Measurements from ENCODE around the gene SHROOM4. TPM values are rescaled to one million over a fixed set of nuclear protein-coding genes. Genes with fewer than 3 reads are reported as not detected.

Gene SHROOM4
- total RNA-seq, 1 experiment from 2014 or later, result 2.1 TPM

GRCh38 chrX:50638123-50638522 is 175.9 kb downstream of the SHROOM4 start:
- Histone ChIP-seq H3K9ac (ENCODE audit: extremely low read depth, insufficient read length, low read length) (no peak overlapping the region), H3K18ac (ENCODE audit: insufficient read length, low read depth, low read length) (no peak overlapping the region), H3T11ph (ENCODE audit: low read length) (no peak overlapping the region), H3K4ac (ENCODE audit: low read depth, low read length) (no peak overlapping the region), H3K14ac (ENCODE audit: insufficient read depth, low read length) (no peak overlapping the region), H4K91ac (ENCODE audit: insufficient read length, low read depth, low read length) (no peak overlapping the region), H3K27ac (ENCODE audit: insufficient read length, low read depth, low read length) (no peak overlapping the region), H4K20me1 (ENCODE audit: control insufficient read depth, insufficient read depth, insufficient read length) (no peaks in the 10 kb centered on the region), H3K79me2 (ENCODE audit: insufficient read depth, low read length) (no peaks in the 10 kb centered on the region), H3K27me3 (ENCODE audit: insufficient read depth, low read length) (no peaks in the 10 kb centered on the region), H3K23ac (ENCODE audit: insufficient read length, low read depth, low read length) (no peak overlapping the region), H3K9me3 (ENCODE audit: control insufficient read depth, low read depth, low read length) (no peaks in the 10 kb centered on the region), H3K79me1 (ENCODE audit: insufficient read depth, low read depth, low read length, poor library complexity, severe bottlenecking) (no peaks in the 10 kb centered on the region), H4K5ac (ENCODE audit: insufficient read length, low read depth, low read length) (no peak overlapping the region), H3K56ac (ENCODE audit: insufficient read length, low read depth, low read length) (no peak overlapping the region), H2BK120ac (ENCODE audit: low read depth, low read length, poor library complexity, severe bottlenecking) (no peak overlapping the region), H4K8ac (replicated peaks; ENCODE audit: insufficient read length, low read depth, low read length) (no peak overlapping the region), H2BK5ac (ENCODE audit: insufficient read length, low read length) (no peak overlapping the region), H3K4me1 (ENCODE audit: insufficient read depth, low read length) (no peaks in the 10 kb centered on the region), H3K23me2 (ENCODE audit: insufficient read length, low read depth, low read length, poor library complexity, severe bottlenecking) (no peaks in the 10 kb centered on the region), H2BK20ac (ENCODE audit: low read depth, low read length, poor library complexity, severe bottlenecking) (no peak overlapping the region), H2AFZ (ENCODE audit: low read length) (no peak overlapping the region), H2AK5ac (ENCODE audit: insufficient read length, low read length) (no peak overlapping the region), H3K4me2 (ENCODE audit: insufficient read depth, insufficient read length, low read length) (no peak overlapping the region), H2BK15ac (ENCODE audit: low read depth, low read length) (no peak overlapping the region), H2BK12ac (ENCODE audit: insufficient read length, low read depth, low read length) (no peak overlapping the region)
- DNase-seq, result no peak
- no peak for TF ChIP-seq CTCF (conservative IDR thresholded peaks at IDR 0.05)
- 0 out of 4 replicates have a peak, but pooled peaks cover 0 to 5% of the 10 kb centered on the region in 2 experiments for H3K4me1 Mint-ChIP-seq
- H3K27me3 Mint-ChIP-seq (ENCODE audit: low read depth), result no peaks in the 10 kb centered on the region
- no peak overlapping the region for H3K4me3 Mint-ChIP-seq
- WGBS (ENCODE audit: extremely low coverage, insufficient read length, low lambda C conversion rate), result no CpG with 5 or more reads among the region's 3 CpGs
- peaks cover 61 to 73% of the 10 kb centered on the region in 2 experiments for H3K9me3 Mint-ChIP-seq
- peaks cover 7 to 21% (median 17%) of the 10 kb centered on the region in 3 experiments for H3K36me3 Mint-ChIP-seq (ENCODE audit: insufficient read depth in 1 of 3, low read depth in 3 of 3)
- no peak overlapping the region for H3K27ac Mint-ChIP-seq
